IMR-90 (cell line): ENCODE results near the gene ATXN1.
A peak's percentile ranks its signal among the peaks of the same experiment; 100 is the strongest.

Source experiments
- CEBPB ChIP-seq: IDR thresholded peaks from 2 replicates; pipeline ENCODE4 v1.6.1; 2012; ENCODE audit warnings: low read depth, low read length, improper control_type of control experiment
- CTCF ChIP-seq: conservative IDR thresholded peaks from 2 replicates; pipeline ENCODE4 v1.5.1; 2012; ENCODE audit warnings: mild to moderate bottlenecking, low read depth, low read length, improper control_type of control experiment
- POLR2A ChIP-seq: IDR thresholded peaks from 2 replicates; pipeline ENCODE4 v1.6.1; 2012; ENCODE audit warnings: mild to moderate bottlenecking, low read depth, low read length
- RAD21 ChIP-seq: IDR thresholded peaks from 2 replicates; pipeline ENCODE4 v1.6.1; 2012; ENCODE audit warnings: low read length, improper control_type of control experiment

GRCh38 chr6:16741112-16742016, 19.9 kb downstream of the ATXN1 start:
- TF ChIP-seq CTCF (no peak), POLR2A (peak; percentile 68; the same call in 1 of the 2 replicates), RAD21 (no peak), CEBPB (peak; percentile 77)
